GM10266 (cell line): Measurements from ENCODE around the gene STRIT1.

Source experiments
- DNase-seq: peaks from one replicate; pipeline ENCODE4 v3.0.0; 2012; ENCODE audit errors: extremely low spot score
- CTCF ChIP-seq: IDR thresholded peaks from 2 replicates; pipeline ENCODE4 v1.5.1; 2012; ENCODE audit warnings: mild to moderate bottlenecking, low read depth; ENCODE audit not compliant: control insufficient read depth, insufficient read depth; ENCODE audit errors: missing control alignments

STRIT1 gene

GRCh38 chr3:155248531-155249187, 44.8 kb downstream of the STRIT1 start:
- DNase-seq = no peak
- TF ChIP-seq CTCF = no peak

- no peak for DNase-seq
- no peak for TF ChIP-seq CTCF
Measured at GRCh38 chr3:155244699-155245098, 48.8 kb downstream of the STRIT1 start.

GRCh38 chr3:155244216-155244615, 49.3 kb downstream of the STRIT1 start:
- no peak for DNase-seq

GRCh38 chr3:155243512-155243921, 50.0 kb downstream of the STRIT1 start:
- DNase-seq = no peak

More at GRCh38 chr3:155244216-155244615, 49.3 kb downstream of the STRIT1 start:
- no peak for TF ChIP-seq CTCF

GRCh38 chr3:155242342-155242741, 51.1 kb downstream of the STRIT1 start:
- no peak for TF ChIP-seq CTCF
- DNase-seq = no peak

More at GRCh38 chr3:155243512-155243921, 50.0 kb downstream of the STRIT1 start:
- no peak for TF ChIP-seq CTCF

GRCh38 chr3:155241579-155241978, 51.9 kb downstream of the STRIT1 start:
- TF ChIP-seq CTCF = no peak
- no peak for DNase-seq
